IPS-NIHi7 (cell line): Measurements from ENCODE around the gene MCTS1.
A peak's percentile ranks its signal among the peaks of the same experiment; 100 is the strongest.
"Not testable (repeated sequence)": the region's sequence is repeated elsewhere in the genome, so short reads cannot be mapped to it uniquely, and the experiment has no call there.

ENCODE experiments used
- DNase-seq: peaks from one replicate; pipeline ENCODE4 v3.0.0; 2012; ENCODE audit warnings: mixed read lengths; ENCODE audit errors: extremely low spot score

MCTS1 gene

DNA sequence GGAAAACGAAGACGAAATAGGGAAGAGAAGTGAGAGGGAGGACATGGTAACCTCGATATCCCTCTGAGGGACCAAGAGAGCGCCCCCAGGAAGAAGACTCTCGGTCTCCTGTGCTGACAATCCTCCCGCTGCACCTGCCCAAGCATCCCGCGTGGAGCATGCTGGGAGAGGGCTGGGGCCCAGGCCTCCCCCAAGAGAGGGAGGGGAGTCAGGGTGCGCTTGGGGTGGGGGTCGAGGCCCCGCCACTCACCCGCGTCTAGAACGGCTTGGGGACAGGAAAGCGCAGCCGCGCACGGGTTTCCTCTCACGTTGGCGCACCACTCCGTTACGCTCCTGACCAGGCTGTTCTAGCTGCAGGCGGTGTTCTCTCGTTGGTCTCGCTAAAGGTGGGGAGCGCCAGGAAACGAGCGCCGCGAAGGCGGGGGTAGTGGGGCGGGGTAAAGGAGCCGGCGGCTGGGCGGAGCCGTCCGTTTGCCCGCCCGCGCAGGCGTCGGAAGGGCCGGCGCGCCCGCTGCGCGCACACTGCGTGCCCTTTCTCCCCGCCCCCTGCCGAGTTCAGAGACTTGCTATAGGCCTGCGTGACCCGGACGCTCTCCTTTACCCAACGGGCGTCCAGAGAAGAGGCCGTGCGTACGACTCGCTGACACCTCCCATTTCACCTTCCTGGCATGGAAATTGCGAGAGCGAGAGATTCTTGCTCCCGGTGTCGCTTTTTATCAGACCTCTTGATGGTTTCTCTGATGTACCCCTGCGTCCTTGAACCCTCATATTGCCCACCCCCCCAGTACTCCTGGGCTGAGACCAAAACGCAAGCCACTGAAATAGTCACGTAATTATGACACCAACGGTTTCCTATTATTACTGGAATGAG lies 26.0 kb downstream of the MCTS1 start, which contains the start of gene C1GALT1C1:
C1GALT1C1 (minus strand) TSS at position 388 of the 871 bp plus-strand sequence. CDS start 2,888 bp downstream, outside the sequence.
- peak; percentile 74 for DNase-seq

DNA sequence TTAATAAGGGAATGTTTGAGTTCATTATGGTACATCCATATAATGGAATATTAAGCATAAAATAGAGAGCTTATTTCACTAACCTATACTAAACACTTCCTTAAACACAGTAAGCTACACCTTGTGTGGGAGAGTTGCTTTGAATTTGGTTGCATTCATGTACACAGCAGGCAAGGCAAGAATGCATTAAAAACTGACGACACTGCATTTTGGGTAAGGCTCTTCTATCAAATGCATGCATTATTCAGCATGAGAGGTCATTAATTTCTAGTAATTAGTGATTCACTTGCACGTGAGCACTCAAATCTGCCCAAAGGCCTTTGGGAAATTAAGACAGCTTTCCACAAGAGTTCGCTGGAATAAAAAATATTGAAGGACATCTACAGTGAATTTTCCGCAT lies 34.7 kb downstream of the MCTS1 start:
- no peak for DNase-seq

DNA sequence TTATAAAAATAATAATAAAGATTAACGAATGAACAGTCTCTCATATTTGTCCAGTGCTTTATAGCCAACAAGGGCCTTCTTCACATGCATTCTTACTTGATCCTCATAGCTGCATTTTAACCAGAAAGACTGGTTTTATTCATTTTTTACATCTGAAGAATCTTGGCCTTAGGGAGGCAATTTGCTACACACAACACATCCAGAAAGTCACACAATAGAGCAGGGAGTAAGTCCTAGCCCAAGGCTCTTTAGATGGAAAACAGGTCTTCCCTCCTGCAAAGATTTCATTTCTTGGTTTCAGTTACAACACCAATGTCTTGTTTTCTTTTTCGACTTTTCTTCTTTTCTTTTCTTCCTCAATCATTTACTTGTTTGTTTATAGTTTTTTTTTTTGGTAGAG lies 39.0 kb downstream of the MCTS1 start:
- DNase-seq, result no peak

DNA sequence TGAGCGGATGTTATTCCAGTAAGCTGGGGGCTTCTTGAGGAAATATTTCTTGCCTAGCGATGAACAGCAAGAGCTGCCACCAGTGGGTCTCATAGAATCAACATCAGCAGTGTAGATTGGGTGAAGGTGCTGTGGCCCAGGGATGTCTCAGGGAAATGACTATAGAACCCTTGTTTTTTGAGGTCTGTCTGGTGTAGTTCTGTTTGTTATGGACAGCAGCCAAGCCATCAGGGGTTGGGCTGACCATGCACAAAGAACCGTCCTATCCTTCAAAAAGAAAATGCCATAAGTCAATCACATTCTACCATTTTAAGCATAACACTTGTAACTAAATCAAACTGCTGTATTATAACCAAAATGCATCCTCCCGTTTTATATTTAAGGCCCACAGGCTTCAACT lies 43.2 kb downstream of the MCTS1 start:
- DNase-seq, result no peak

DNA sequence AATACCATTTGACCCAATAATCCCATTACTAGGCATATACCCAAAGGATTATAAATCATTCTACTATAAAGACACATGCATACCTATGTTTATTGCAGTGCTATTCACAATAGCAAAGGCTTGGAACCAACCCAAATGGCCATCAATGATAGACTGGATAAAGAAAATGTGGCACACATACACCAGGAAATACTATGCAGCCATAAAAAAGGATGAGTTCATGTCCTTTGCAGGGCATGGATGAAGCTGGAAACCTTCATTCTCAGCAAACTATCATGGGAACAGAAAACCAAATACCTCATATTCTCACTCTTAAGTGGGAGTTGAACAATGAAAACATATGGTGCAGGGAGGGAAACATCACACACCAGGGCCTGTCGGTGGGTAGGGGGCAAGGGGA lies 48.4 kb downstream of the MCTS1 start:
- DNase-seq, result not testable (repeated sequence)

DNA sequence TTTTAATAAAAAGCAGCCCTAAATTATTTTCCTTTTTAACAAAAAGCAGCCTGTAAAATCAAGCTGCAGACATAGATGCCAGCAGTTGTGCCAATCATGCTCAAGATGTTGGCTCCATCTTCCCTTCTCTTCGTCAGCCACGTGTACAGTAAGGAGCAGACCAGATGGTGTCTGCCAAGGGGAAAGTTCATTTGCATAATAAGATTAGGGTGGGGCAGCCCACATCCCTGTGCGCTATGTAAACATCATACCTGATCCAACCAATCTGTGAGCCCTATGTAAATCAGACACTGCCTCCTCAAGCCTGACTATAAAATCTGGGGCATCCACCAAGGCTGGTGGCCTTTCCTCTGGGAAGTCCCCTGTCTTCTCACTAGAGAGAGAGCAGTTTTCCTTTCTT lies 49.1 kb downstream of the MCTS1 start:
- DNase-seq, result no peak

DNA sequence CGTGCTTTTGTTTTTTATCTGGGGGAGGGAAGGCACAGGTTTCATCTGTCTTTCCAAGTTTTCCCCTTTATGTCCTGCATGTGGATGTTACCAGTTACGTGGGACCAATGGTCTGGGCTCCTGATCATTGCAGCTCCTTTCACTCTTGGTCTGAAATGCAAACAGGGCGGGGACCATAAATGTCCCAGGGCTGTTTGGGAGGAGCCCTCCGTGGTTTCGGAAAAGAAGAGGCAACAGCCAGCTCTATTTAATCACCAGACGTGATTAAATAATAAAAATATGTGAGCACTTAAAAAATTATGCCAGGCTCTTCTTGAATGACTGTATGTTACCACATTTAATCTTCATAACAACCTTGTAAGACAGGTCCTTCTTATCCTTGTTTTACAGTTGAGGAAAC lies 56.7 kb downstream of the MCTS1 start:
- DNase-seq, result no peak
